NB4 (cell line): ENCODE data around the gene PGAM2.

ENCODE experiments used
- DNase-seq: peaks from one replicate; pipeline ENCODE4 v3.0.0; 2010; ENCODE audit warnings: low read depth
- H3K4me3 ChIP-seq: one replicate; pipeline ENCODE4 v1.5.1; 2011; ENCODE audit warnings: mild to moderate bottlenecking, low read depth, low read length, moderate library complexity
- MYC ChIP-seq: IDR thresholded peaks from 2 replicates; pipeline ENCODE4 v1.6.1; 2011; ENCODE audit warnings: low read depth, low read length
- POLR2A ChIP-seq: IDR thresholded peaks from 2 replicates; pipeline ENCODE4 v1.6.1; 2011; ENCODE audit warnings: mild to moderate bottlenecking; ENCODE audit not compliant: insufficient read length; ENCODE audit errors: extremely low read depth
- TF ChIP-seq, protein P1 (sequence below): IDR thresholded peaks from 2 replicates; pipeline ENCODE4 v1.6.1; 2011; ENCODE audit warnings: low read depth, low read length
- TF ChIP-seq, protein P2 (sequence below): IDR thresholded peaks from one replicate; pipeline ENCODE4 v1.5.1; 2012; ENCODE audit warnings: low read depth, low read length

Gene PGAM2

DNA sequence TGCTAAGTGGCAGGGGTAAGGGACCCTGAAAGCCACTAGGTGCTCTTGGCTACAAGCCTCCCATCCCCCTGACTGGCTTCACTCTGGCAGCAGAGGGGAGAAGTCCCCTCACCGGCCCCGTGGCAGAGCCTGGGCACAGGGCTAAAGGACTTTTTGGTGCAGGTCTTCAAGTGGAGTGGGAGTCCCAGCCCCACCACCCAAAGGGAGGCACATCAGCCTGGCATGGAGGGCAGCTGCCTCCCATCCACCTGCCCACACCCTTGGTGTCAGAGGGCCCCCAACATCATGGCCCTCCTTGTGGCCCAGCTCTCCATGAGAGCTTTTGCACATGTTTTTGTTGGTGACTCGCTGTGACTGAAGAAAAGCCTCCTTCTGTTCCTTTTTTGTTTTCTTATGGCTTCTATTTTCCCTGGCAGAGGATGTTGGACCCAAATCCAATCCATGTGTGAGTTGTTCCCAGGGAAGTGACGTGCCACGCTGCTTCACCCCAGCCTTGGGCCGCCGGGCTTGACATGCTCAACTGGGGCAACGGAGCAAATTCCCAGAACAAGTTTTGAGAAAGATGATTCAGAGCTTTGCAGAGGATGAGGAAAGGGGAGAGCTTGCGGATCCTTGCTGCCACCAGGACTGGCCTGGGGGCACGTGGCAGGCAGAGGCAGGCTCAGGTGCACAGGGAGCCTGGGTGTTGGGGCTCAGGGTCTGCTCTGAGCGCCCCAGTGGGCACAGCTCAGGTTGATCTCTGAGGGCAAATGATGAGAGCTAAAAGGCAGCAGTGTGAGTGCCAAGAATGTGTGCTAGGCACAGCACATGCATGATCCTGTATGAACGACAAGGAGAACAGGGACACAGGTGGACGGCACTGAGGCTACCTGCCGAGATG, 36.8 kb upstream of the PGAM2 start:
- no peak for DNase-seq
- H3K4me3 ChIP-seq, result no peak overlapping the region
- TF ChIP-seq MYC (no peak), POLR2A (no peak)
- TF ChIP-seq, protein P1, sequence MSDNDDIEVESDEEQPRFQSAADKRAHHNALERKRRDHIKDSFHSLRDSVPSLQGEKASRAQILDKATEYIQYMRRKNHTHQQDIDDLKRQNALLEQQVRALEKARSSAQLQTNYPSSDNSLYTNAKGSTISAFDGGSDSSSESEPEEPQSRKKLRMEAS, result no peak
- TF ChIP-seq, protein P2, sequence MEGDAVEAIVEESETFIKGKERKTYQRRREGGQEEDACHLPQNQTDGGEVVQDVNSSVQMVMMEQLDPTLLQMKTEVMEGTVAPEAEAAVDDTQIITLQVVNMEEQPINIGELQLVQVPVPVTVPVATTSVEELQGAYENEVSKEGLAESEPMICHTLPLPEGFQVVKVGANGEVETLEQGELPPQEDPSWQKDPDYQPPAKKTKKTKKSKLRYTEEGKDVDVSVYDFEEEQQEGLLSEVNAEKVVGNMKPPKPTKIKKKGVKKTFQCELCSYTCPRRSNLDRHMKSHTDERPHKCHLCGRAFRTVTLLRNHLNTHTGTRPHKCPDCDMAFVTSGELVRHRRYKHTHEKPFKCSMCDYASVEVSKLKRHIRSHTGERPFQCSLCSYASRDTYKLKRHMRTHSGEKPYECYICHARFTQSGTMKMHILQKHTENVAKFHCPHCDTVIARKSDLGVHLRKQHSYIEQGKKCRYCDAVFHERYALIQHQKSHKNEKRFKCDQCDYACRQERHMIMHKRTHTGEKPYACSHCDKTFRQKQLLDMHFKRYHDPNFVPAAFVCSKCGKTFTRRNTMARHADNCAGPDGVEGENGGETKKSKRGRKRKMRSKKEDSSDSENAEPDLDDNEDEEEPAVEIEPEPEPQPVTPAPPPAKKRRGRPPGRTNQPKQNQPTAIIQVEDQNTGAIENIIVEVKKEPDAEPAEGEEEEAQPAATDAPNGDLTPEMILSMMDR, result no peak

DNA sequence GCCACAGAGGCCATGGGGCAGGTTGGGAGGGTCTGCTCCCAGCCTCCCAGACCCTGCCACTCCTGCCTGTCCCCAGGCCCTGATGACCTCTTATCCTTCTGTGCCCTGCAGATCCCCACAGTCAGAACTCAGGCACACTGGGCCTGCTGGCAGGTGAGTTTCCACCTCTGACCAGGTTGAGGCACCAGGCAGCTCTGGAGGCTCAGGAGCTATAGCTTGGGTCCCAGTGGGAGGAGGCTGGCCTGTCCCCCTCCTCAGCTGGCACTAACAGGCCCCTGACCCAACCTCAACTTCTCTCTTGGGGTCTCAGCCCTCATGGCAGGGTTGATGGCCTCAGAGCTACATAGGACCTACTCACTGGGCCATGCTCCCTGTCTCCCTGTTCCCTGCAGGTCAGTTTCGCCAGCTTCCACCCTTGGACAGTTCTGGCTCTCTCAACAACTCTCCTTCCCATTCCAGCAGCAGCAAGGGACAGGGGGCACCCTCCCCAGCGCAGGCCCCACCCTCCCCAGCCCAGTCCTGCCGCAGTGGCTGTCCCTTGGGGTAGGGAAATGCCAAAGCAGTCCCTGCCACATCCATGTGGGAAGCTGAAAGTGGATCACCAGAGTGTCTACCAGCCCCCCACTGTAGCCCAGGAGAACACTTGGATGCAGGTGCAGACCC, 36.1 kb upstream of the PGAM2 start:
- TF ChIP-seq, protein P1, result no peak
- TF ChIP-seq, protein P2, result no peak
- TF ChIP-seq MYC (no peak), POLR2A (no peak)
- no peak for DNase-seq
- no peak overlapping the region for H3K4me3 ChIP-seq

DNA sequence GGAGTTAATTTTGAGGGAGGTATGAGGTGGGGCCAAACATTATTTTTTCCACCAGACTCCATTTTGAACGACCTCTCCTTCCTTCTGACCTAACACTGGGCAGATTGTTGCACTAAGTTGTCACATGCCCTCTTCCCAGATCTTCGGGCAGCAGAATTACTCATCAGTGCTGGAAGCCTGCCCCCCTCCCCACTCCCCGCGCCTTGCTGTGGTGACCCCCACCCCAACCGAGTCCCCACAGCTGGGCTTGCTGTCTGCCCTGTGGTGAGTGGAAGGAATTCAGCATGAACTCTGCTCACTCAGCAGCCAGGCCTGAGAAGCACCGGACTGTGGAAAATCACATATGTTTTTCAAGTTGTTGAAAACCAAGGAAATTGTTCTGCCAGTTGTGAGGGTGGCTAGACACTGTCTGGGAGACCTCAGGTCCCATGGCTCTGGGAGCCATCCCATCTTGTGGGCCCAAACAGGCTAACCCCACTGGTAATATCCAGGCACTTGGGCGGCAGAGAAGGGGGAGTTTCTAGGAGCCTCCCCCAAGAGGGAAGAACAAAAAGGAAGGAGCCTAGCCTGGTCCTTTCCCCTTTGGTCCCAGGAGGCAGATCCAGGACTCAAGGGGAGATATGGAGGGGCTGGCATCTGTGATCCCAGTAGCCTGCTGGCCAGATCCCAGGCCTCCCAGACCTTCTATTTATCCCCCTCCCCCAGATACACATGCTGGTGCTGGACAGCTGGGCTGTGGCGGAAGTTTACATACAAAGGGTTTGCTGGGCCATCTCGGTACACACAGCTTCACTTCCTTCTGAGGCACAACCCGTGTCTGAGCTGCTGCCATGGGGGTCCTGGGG, 35.3 kb upstream of the PGAM2 start:
- DNase-seq, result no peak
- H3K4me3 ChIP-seq, result no peak overlapping the region
- TF ChIP-seq, protein P1, result no peak
- TF ChIP-seq MYC (no peak), POLR2A (no peak)
- TF ChIP-seq, protein P2, result no peak

DNA sequence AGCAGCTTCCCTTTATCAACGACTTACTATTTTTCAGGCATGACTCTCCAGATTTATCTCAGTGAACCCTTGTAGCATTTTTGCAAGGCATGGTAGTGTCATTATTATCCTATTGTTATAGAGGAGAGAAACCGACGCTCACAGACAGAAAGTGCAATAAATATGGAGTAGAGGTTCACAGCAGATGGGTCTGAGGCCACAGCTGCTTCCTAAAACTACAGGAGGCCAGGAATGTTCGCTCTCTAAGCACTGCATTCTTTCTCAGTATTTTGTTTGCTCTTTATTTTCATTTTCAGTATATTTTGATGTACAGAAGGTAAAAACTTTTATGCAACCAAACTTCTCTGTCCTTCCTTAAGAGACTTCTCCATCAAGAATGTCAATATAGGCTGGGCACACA, 34.3 kb upstream of the PGAM2 start:
- DNase-seq, result no peak

More for the DNA sequence above, 34.3 kb upstream of the PGAM2 start:
- no peak overlapping the region for H3K4me3 ChIP-seq
- TF ChIP-seq, protein P1, result no peak
- TF ChIP-seq POLR2A (no peak), MYC (no peak)
- TF ChIP-seq, protein P2, result no peak
